ENCODE measurements around the gene PDPN. TPM values are rescaled to one million over a fixed set of nuclear protein-coding genes. Genes with fewer than 3 reads are reported as not detected.

The PDPN gene
- total RNA-seq, 2 experiments from 2014 or later = not detected

- Histone ChIP-seq H3K4me3 (ENCODE audit: low read length) (no peak overlapping the region), H3K4me1 (ENCODE audit: insufficient read depth, low read length) (peaks cover 7% of the 10 kb centered on the region), H3K27ac (ENCODE audit: low read depth in 1 of 2, low read length in 2 of 2) (no peak overlapping the region), H3K9me3 (ENCODE audit: control insufficient read depth in 1 of 2, insufficient read depth in 1 of 2, low read length in 2 of 2) (no peaks in the 10 kb centered on the region), H3K36me3 (ENCODE audit: insufficient read depth, low read length) (no peaks in the 10 kb centered on the region), H3K27me3 (ENCODE audit: control insufficient read depth in 1 of 2, insufficient read depth in 2 of 2, low read length in 2 of 2) (peaks cover 0 to 2% of the 10 kb centered on the region in 2 experiments)
- ATAC-seq (ENCODE audit: poor library complexity) = no peak
- intact Hi-C loops (cut with DNase I, micrococcal nuclease) = loop anchor here in 1 of 2 experiments (1.0 to 10.0 kb wide), 2 partner anchors 61 to 1378 kb away; no protein-coding TSS in a partner anchor
- peak in 1 of 14 experiments; percentile 12 for DNase-seq
- POLR2A ChIA-PET = no interaction called here
- Mint-ChIP-seq H3K4me1 (ENCODE audit: low read depth) (peaks cover 6% of the 10 kb centered on the region), H3K9me3 (no peaks in the 10 kb centered on the region), H3K27me3 (peaks cover 5% of the 10 kb centered on the region), H3K36me3 (ENCODE audit: low read depth) (no peaks in the 10 kb centered on the region), H3K4me3 (no peak overlapping the region), H3K27ac (no peak overlapping the region)
- CTCF ChIA-PET = interaction anchor here (1.9 to 3.7 kb wide), 2 partner anchors 60 to 63 kb away, joined by 7 to 21 read pairs; no protein-coding TSS in a partner anchor
- no peak for TF ChIP-seq CTCF (IDR thresholded peaks at IDR 0.05)
These were observed 82.7 kb downstream of the PDPN start for GRCh38 chr1:13666317-13666716.

Other genes with a start within 250 kb of the PDPN start
- gene PRAMEF14, start 236.7 kb upstream of the PDPN start, total RNA-seq = not detected
- gene PRAMEF19, start 211.9 kb upstream of the PDPN start, total RNA-seq = not detected
- not detected for gene PRAMEF17, start 194.2 kb upstream of the PDPN start, total RNA-seq
- not detected for gene PRAMEF20, start 173.4 kb upstream of the PDPN start, total RNA-seq
- gene LRRC38, start 69.8 kb upstream of the PDPN start, total RNA-seq = not detected
- gene PRDM2, start 116.4 kb downstream of the PDPN start, total RNA-seq = 100 to 1,000 TPM; 136 to 140 TPM

All from CD4-positive, alpha-beta T cell (primary cell).